Mesendoderm (in vitro differentiated cells): ENCODE results near the gene SORCS2.

Source experiments
- DNase-seq: peaks from one replicate; pipeline ENCODE4 v3.0.0; 2013
- H2AK5ac ChIP-seq: 2 replicates; pipeline ENCODE4 v1.6.1; 2013; ENCODE audit warnings: low read length, inconsistent platforms
- H2BK120ac ChIP-seq: 2 replicates; pipeline ENCODE4 v1.6.1; 2013; ENCODE audit warnings: low read depth, mild to moderate bottlenecking, low read length, moderate library complexity, mixed read lengths
- H2BK15ac ChIP-seq: replicated peaks from 2 replicates; pipeline ENCODE4 v1.6.1; 2013; ENCODE audit warnings: low read depth, mild to moderate bottlenecking, moderate library complexity
- H2BK5ac ChIP-seq: 2 replicates; pipeline ENCODE4 v1.6.1; 2013; ENCODE audit warnings: low read length, inconsistent platforms
- H3K18ac ChIP-seq: 2 replicates; pipeline ENCODE4 v1.6.1; 2013; ENCODE audit warnings: mild to moderate bottlenecking, low read length, mixed read lengths
- H3K23ac ChIP-seq: one replicate; pipeline ENCODE4 v1.6.1; 2013; ENCODE audit warnings: low read length
- H3K27ac ChIP-seq: 2 replicates; pipeline ENCODE4 v1.5.1; 2013; ENCODE audit warnings: low read depth, mild to moderate bottlenecking, inconsistent platforms, low read length, moderate library complexity
- H3K27me3 ChIP-seq: 2 replicates; pipeline ENCODE4 v1.6.1; 2013; ENCODE audit warnings: low read length, control low read depth, mild to moderate bottlenecking, inconsistent platforms; ENCODE audit not compliant: insufficient read depth, poor library complexity
- H3K36me3 ChIP-seq: 2 replicates; pipeline ENCODE4 v1.6.1; 2013; ENCODE audit warnings: low read length, inconsistent platforms; ENCODE audit not compliant: control insufficient read depth, insufficient read depth
- H3K4ac ChIP-seq: one replicate; pipeline ENCODE4 v1.6.1; 2013; ENCODE audit warnings: low read depth, mild to moderate bottlenecking, low read length, moderate library complexity
- H3K4me1 ChIP-seq: 2 replicates; pipeline ENCODE4 v1.6.1; 2013; ENCODE audit warnings: low read depth, low read length, inconsistent platforms; ENCODE audit not compliant: control insufficient read depth
- H3K4me2 ChIP-seq: 2 replicates; pipeline ENCODE4 v1.6.1; 2013; ENCODE audit warnings: low read length
- H3K4me3 ChIP-seq: 2 replicates; pipeline ENCODE4 v1.5.1; 2013; ENCODE audit warnings: mild to moderate bottlenecking, low read length
- H3K56ac ChIP-seq: one replicate; pipeline ENCODE4 v1.6.1; 2013; ENCODE audit warnings: low read length
- H3K79me1 ChIP-seq: 2 replicates; pipeline ENCODE4 v1.6.1; 2013; ENCODE audit warnings: low read length, inconsistent platforms
- H3K79me2 ChIP-seq: 2 replicates; pipeline ENCODE4 v1.6.1; 2013; ENCODE audit warnings: mild to moderate bottlenecking, low read length; ENCODE audit not compliant: control insufficient read depth, insufficient read depth
- H3K9ac ChIP-seq: 2 replicates; pipeline ENCODE4 v1.6.1; 2013; ENCODE audit warnings: low read length, inconsistent platforms
- H4K5ac ChIP-seq: one replicate; pipeline ENCODE4 v1.6.1; 2013; ENCODE audit warnings: low read length
- H4K8ac ChIP-seq: one replicate; pipeline ENCODE4 v1.6.1; 2013; ENCODE audit warnings: low read depth, mild to moderate bottlenecking, control low read depth, low read length, moderate library complexity
- WGBS: extraction: QIAGEN DNeasy Blood & Tissue Kit; methylation state at CpG from one replicate; pipeline ENCODE4 v1.1.7; 2013; ENCODE audit warnings: low lambda C conversion rate, missing lambda C conversion rate; ENCODE audit not compliant: insufficient coverage; ENCODE audit errors: extremely low coverage; 5-methylcytosine and 5-hydroxymethylcytosine counted together

SORCS2 gene

GRCh38 chr4:7487998-7488671 lies 295.8 kb downstream of the SORCS2 start:
- Histone ChIP-seq H2BK15ac (no peak overlapping the region), H2BK5ac (no peak overlapping the region), H3K4ac (no peak overlapping the region), H3K27ac (no peak overlapping the region), H3K4me2 (no peak overlapping the region), H3K79me1 (no peaks in the 10 kb centered on the region), H3K23ac (no peak overlapping the region), H3K56ac (no peak overlapping the region), H2BK120ac (no peak overlapping the region), H3K9ac (no peak overlapping the region), H3K36me3 (no peaks in the 10 kb centered on the region), H4K8ac (no peak overlapping the region), H4K5ac (no peak overlapping the region), H3K4me1 (peaks cover 11% of the 10 kb centered on the region), H2AK5ac (no peak overlapping the region), H3K79me2 (no peaks in the 10 kb centered on the region), H3K27me3 (no peaks in the 10 kb centered on the region), H3K18ac (no peak overlapping the region), H3K4me3 (no peak overlapping the region)
- WGBS, result no CpG with 5 or more reads among the region's 15 CpGs
- DNase-seq, result no peak

GRCh38 chr4:7491915-7492314 lies 299.6 kb downstream of the SORCS2 start:
- Histone ChIP-seq H3K4me2 (no peak overlapping the region), H3K27ac (no peak overlapping the region), H2BK120ac (no peak overlapping the region), H4K5ac (no peak overlapping the region), H3K4ac (no peak overlapping the region), H3K27me3 (no peaks in the 10 kb centered on the region), H3K79me1 (no peaks in the 10 kb centered on the region), H3K79me2 (no peaks in the 10 kb centered on the region), H3K56ac (no peak overlapping the region), H3K36me3 (no peaks in the 10 kb centered on the region), H2BK15ac (no peak overlapping the region), H3K9ac (no peak overlapping the region), H3K4me3 (no peak overlapping the region), H3K18ac (no peak overlapping the region), H2AK5ac (no peak overlapping the region), H2BK5ac (no peak overlapping the region), H4K8ac (no peak overlapping the region), H3K4me1 (peaks cover 9% of the 10 kb centered on the region), H3K23ac (no peak overlapping the region)
- no peak for DNase-seq
- WGBS, result no CpG with 5 or more reads among the region's 6 CpGs

- no peak overlapping the region for H4K5ac ChIP-seq
- H3K4ac ChIP-seq, result no peak overlapping the region
- no peak overlapping the region for H2AK5ac ChIP-seq
- H2BK120ac ChIP-seq, result no peak overlapping the region
- no peak overlapping the region for H3K9ac ChIP-seq
- H3K27me3 ChIP-seq, result no peaks in the 10 kb centered on the region
- H2BK5ac ChIP-seq, result no peak overlapping the region
- no peak overlapping the region for H3K27ac ChIP-seq
- H3K79me1 ChIP-seq, result no peaks in the 10 kb centered on the region
- no peak overlapping the region for H3K56ac ChIP-seq
- H3K4me2 ChIP-seq, result no peak overlapping the region
- H3K79me2 ChIP-seq, result no peaks in the 10 kb centered on the region
- H3K4me3 ChIP-seq, result no peak overlapping the region
- no peaks in the 10 kb centered on the region for H3K36me3 ChIP-seq
- H3K18ac ChIP-seq, result no peak overlapping the region
- no CpG with 5 or more reads among the region's 16 CpGs for WGBS
- H2BK15ac ChIP-seq, result no peak overlapping the region
- H3K4me1 ChIP-seq, result no peaks in the 10 kb centered on the region
- DNase-seq, result no peak
- no peak overlapping the region for H3K23ac ChIP-seq
- H4K8ac ChIP-seq, result no peak overlapping the region
Measured at GRCh38 chr4:7498446-7499200, 306.3 kb downstream of the SORCS2 start.

GRCh38 chr4:7499661-7500060 lies 307.3 kb downstream of the SORCS2 start:
- WGBS, result no CpG with 5 or more reads among the region's 16 CpGs
- no peak overlapping the region for H3K4me3 ChIP-seq
- H2BK15ac ChIP-seq, result no peak overlapping the region
- H3K9ac ChIP-seq, result no peak overlapping the region
- no peak overlapping the region for H2BK5ac ChIP-seq
- H3K79me1 ChIP-seq, result no peaks in the 10 kb centered on the region
- H3K79me2 ChIP-seq, result no peaks in the 10 kb centered on the region
- H3K27me3 ChIP-seq, result no peaks in the 10 kb centered on the region
- no peak overlapping the region for H3K23ac ChIP-seq
- no peak for DNase-seq
- H4K8ac ChIP-seq, result no peak overlapping the region
- no peak overlapping the region for H3K4me2 ChIP-seq
- no peak overlapping the region for H3K27ac ChIP-seq
- H3K4ac ChIP-seq, result no peak overlapping the region
- H4K5ac ChIP-seq, result no peak overlapping the region
- H3K18ac ChIP-seq, result no peak overlapping the region
- no peak overlapping the region for H2BK120ac ChIP-seq
- H3K4me1 ChIP-seq, result no peaks in the 10 kb centered on the region
- no peak overlapping the region for H2AK5ac ChIP-seq
- no peaks in the 10 kb centered on the region for H3K36me3 ChIP-seq
- H3K56ac ChIP-seq, result no peak overlapping the region

- Histone ChIP-seq H3K56ac (no peak overlapping the region), H4K8ac (no peak overlapping the region), H3K23ac (no peak overlapping the region), H3K36me3 (no peaks in the 10 kb centered on the region), H4K5ac (no peak overlapping the region), H3K79me2 (no peaks in the 10 kb centered on the region), H3K9ac (no peak overlapping the region), H2BK5ac (no peak overlapping the region), H3K79me1 (no peaks in the 10 kb centered on the region), H3K27me3 (no peaks in the 10 kb centered on the region), H2AK5ac (no peak overlapping the region), H2BK120ac (no peak overlapping the region), H3K18ac (no peak overlapping the region), H3K27ac (no peak overlapping the region), H2BK15ac (no peak overlapping the region), H3K4me1 (no peaks in the 10 kb centered on the region), H3K4ac (no peak overlapping the region), H3K4me2 (no peak overlapping the region), H3K4me3 (no peak overlapping the region)
- WGBS, result no CpG with 5 or more reads among the region's 10 CpGs
- DNase-seq, result no peak
Measured at GRCh38 chr4:7500404-7500803, 308.1 kb downstream of the SORCS2 start.
